Measurements from ENCODE around the gene MACROD2. TPM values are rescaled to one million over a fixed set of nuclear protein-coding genes. Genes with fewer than 3 reads are reported as not detected.

The MACROD2 gene
- total and polyA plus RNA-seq, 2 experiments from 2014 or later = 2.8 to 4.3 TPM

DNA sequence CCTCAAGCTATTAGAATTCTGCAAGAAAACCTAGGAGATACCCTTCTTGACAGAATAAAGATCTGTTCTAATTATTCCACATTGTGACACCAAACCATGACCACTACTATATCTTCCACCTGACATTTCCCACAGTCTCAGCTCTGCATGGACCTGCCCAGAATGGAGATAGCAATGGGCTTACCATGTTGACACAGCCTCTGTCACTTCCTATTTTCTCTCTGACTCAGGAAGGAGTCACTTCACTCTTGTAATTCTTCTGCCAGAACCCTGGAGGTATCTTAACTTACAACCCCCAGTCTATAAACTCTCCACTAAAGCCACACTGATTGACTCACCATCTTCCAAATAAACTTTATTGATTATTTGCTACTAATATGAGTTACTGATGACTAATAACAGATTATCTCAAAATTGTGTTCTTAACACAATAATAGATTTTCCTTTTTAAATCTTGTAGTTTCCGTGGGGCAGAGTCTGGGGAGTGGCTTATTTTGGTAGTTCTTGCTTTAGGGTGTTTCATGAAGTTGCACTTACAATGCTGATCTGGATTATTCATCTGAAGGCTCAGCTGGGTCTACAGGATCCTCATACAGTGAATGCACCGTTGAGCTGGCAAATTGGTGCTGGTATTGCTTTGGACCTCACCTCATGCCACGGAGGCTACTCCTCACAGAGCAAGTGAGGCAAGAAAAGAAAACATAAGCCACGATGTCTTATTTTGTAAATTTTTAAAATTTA lies 1708.0 kb downstream of the MACROD2 start:
- Histone ChIP-seq H3K9me2 (ENCODE audit: insufficient read depth) (0 out of 2 replicates have a peak, but pooled peaks cover 3% of the 10 kb centered on the region), H3K79me2 (replicated peaks; ENCODE audit: insufficient read depth) (no peaks in the 10 kb centered on the region), H3F3A (replicated peaks; ENCODE audit: low read depth) (no peaks in the 10 kb centered on the region), H3K4me1 (ENCODE audit: insufficient read depth) (no peaks in the 10 kb centered on the region), H3K36me3 (ENCODE audit: insufficient read depth) (no peaks in the 10 kb centered on the region), H3K4me3 (no peak overlapping the region), H4K20me1 (replicated peaks; ENCODE audit: insufficient read depth) (no peaks in the 10 kb centered on the region), H3K4me2 (no peak overlapping the region), H2AFZ (no peak overlapping the region), H3K27ac (ENCODE audit: low read depth) (no peak overlapping the region), H3K27me3 (ENCODE audit: insufficient read depth) (no peaks in the 10 kb centered on the region)
- no peaks in the 10 kb centered on the region for H3K27me3 Mint-ChIP-seq (ENCODE audit: insufficient read depth, low read depth, poor library complexity)
- TF ChIP-seq, protein P1, sequence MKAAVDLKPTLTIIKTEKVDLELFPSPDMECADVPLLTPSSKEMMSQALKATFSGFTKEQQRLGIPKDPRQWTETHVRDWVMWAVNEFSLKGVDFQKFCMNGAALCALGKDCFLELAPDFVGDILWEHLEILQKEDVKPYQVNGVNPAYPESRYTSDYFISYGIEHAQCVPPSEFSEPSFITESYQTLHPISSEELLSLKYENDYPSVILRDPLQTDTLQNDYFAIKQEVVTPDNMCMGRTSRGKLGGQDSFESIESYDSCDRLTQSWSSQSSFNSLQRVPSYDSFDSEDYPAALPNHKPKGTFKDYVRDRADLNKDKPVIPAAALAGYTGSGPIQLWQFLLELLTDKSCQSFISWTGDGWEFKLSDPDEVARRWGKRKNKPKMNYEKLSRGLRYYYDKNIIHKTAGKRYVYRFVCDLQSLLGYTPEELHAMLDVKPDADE (IDR thresholded peaks at IDR 0.05) = no peak
- TF ChIP-seq EZH2phosphoT487 (IDR thresholded peaks at IDR 0.05; ENCODE audit: unreplicated experiment) (no peak), ZNF114 (CRISPR knock-in tag; IDR thresholded peaks at IDR 0.05) (no peak), EZH2 (IDR thresholded peaks at IDR 0.05; ENCODE audit: low read depth, unreplicated experiment) (no peak), CREB1 (CRISPR knock-in tag; IDR thresholded peaks at IDR 0.05; ENCODE audit: low read depth) (no peak), NANOG (IDR thresholded peaks at IDR 0.05; ENCODE audit: borderline replicate concordance) (no peak)
- TF ChIP-seq, protein P2, sequence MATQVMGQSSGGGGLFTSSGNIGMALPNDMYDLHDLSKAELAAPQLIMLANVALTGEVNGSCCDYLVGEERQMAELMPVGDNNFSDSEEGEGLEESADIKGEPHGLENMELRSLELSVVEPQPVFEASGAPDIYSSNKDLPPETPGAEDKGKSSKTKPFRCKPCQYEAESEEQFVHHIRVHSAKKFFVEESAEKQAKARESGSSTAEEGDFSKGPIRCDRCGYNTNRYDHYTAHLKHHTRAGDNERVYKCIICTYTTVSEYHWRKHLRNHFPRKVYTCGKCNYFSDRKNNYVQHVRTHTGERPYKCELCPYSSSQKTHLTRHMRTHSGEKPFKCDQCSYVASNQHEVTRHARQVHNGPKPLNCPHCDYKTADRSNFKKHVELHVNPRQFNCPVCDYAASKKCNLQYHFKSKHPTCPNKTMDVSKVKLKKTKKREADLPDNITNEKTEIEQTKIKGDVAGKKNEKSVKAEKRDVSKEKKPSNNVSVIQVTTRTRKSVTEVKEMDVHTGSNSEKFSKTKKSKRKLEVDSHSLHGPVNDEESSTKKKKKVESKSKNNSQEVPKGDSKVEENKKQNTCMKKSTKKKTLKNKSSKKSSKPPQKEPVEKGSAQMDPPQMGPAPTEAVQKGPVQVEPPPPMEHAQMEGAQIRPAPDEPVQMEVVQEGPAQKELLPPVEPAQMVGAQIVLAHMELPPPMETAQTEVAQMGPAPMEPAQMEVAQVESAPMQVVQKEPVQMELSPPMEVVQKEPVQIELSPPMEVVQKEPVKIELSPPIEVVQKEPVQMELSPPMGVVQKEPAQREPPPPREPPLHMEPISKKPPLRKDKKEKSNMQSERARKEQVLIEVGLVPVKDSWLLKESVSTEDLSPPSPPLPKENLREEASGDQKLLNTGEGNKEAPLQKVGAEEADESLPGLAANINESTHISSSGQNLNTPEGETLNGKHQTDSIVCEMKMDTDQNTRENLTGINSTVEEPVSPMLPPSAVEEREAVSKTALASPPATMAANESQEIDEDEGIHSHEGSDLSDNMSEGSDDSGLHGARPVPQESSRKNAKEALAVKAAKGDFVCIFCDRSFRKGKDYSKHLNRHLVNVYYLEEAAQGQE (IDR thresholded peaks at IDR 0.05; ENCODE audit: unreplicated experiment) = no peak
- H3K4me3 Mint-ChIP-seq = no peak overlapping the region
- no peaks in the 10 kb centered on the region; the same call in 1 of the 3 replicates for H3K9me3 Mint-ChIP-seq
- no peak overlapping the region for H3K27ac Mint-ChIP-seq
- DNase-seq (ENCODE audit: low spot score) (no peak), ATAC-seq (no peak)
- no peaks in the 10 kb centered on the region for H3K4me1 Mint-ChIP-seq
- H3K36me3 Mint-ChIP-seq (ENCODE audit: low read depth) = no peaks in the 10 kb centered on the region; the same call in 2 of the 3 replicates

DNA sequence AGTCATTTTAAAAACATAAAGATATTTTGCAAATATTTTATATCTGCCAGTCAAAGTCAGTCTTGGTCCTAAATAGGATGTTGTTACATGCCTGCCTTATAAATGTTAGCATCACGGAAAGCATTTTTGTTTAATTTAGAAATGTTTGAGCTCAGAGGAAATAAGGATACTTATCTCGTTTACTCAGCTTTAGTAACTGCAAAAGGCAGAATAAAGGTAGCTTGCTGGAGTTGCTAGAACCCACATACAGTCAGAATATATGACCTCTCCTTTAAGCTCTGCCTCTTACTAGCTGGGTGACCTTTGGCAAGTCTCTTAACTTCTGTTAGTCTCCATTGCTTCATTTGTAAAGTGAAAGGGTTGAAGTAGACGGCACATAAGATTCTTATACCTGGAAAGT lies 1710.7 kb downstream of the MACROD2 start:
- Histone ChIP-seq H3K27ac (ENCODE audit: low read depth) (no peak overlapping the region), H3K36me3 (ENCODE audit: insufficient read depth) (no peaks in the 10 kb centered on the region), H3K9me2 (ENCODE audit: insufficient read depth) (0 out of 2 replicates have a peak, but pooled peaks cover 3% of the 10 kb centered on the region), H3K27me3 (ENCODE audit: insufficient read depth) (no peaks in the 10 kb centered on the region), H4K20me1 (replicated peaks; ENCODE audit: insufficient read depth) (no peaks in the 10 kb centered on the region), H3K4me2 (no peak overlapping the region), H3K4me1 (ENCODE audit: insufficient read depth) (no peaks in the 10 kb centered on the region), H3K4me3 (no peak overlapping the region), H3F3A (replicated peaks; ENCODE audit: low read depth) (no peaks in the 10 kb centered on the region), H2AFZ (0 out of 2 replicates have a peak overlapping the region, but pooled peaks have one; percentile 26), H3K79me2 (replicated peaks; ENCODE audit: insufficient read depth) (no peaks in the 10 kb centered on the region)
- Mint-ChIP-seq H3K4me3 (no peak overlapping the region), H3K36me3 (ENCODE audit: low read depth) (no peaks in the 10 kb centered on the region), H3K27ac (no peak overlapping the region), H3K4me1 (no peaks in the 10 kb centered on the region), H3K9me3 (no peaks in the 10 kb centered on the region; the same call in 2 of the 3 replicates), H3K27me3 (ENCODE audit: insufficient read depth, low read depth, poor library complexity) (no peaks in the 10 kb centered on the region)
- ATAC-seq (no peak), DNase-seq (ENCODE audit: low spot score) (no peak)
- no peak for TF ChIP-seq NANOG (IDR thresholded peaks at IDR 0.05; ENCODE audit: borderline replicate concordance)
- no peak for TF ChIP-seq STAT1 (IDR thresholded peaks at IDR 0.05; ENCODE audit: unreplicated experiment)
- TF ChIP-seq CREB1 (CRISPR knock-in tag; IDR thresholded peaks at IDR 0.05; ENCODE audit: low read depth) = no peak
- TF ChIP-seq JUNB (IDR thresholded peaks at IDR 0.05; ENCODE audit: unreplicated experiment) = no peak
- no peak for TF ChIP-seq ZNF114 (CRISPR knock-in tag; IDR thresholded peaks at IDR 0.05)
- TF ChIP-seq EZH2phosphoT487 (IDR thresholded peaks at IDR 0.05; ENCODE audit: unreplicated experiment) = no peak

All from GM23338 (cell line).